ENCODE measurements around the gene INO80B. TPM values are rescaled to one million over a fixed set of nuclear protein-coding genes. Genes with fewer than 3 reads are reported as not detected.

The INO80B gene
- polyA plus RNA-seq, 1 donor from 2014 or later: 35.2 TPM

DNA sequence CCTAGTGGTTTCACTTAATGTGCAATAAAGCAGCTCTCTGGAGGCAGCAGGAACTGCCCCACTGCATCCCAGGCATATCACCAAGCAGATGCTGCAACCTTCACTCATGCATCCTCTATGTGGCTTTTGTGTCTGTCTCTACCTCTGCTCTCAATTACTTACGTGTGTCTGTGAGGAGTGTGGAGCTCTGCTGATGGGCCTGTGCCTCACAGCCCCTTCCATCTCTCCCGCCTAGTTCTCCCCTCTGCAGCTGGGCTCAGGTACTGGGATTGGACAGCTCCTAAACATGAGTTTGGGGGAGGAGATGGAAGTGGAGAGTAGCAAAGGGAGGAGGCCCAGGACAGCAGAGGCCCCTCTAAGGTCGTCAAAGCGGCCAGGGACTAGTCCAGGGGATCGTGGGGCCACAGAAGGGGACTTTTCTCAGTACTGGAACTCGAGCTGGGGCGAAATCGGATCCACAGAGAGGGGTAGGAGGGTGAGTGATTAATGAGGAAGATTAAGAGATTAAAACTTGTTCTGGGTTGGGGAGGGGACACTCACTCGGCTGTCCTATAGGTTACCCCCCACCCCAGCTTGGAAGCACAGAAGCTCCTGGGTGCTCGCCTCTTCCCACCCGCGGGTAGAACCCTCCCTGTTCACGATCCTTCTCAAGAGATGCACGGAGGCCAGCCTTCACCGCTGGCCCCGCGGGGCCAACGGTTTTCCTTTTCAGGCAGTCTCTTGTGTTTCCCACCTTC lies 46.6 kb downstream of the INO80B start:
- Histone ChIP-seq H3K79me2 (replicated peaks; ENCODE audit: insufficient read depth, low read length) (peaks cover under 1% of the 10 kb centered on the region), H3K9me2 (ENCODE audit: insufficient read depth, low read length) (no peaks in the 10 kb centered on the region), H3K9ac (ENCODE audit: low read length) (no peak overlapping the region), H3K36me3 (ENCODE audit: insufficient read depth, low read length) (peaks cover 7% of the 10 kb centered on the region), H3F3A (ENCODE audit: insufficient read depth, low read length, poor library complexity, severe bottlenecking) (no peaks in the 10 kb centered on the region), H3K4me3 (ENCODE audit: low read length) (no peak overlapping the region), H3K4me2 (ENCODE audit: low read length) (no peak overlapping the region), H3K9me3 (ENCODE audit: low read length) (no peaks in the 10 kb centered on the region), H4K20me1 (ENCODE audit: insufficient read depth) (no peaks in the 10 kb centered on the region), H3K27me3 (ENCODE audit: insufficient read depth, low read depth, low read length) (peaks cover 94% of the 10 kb centered on the region), H3K27ac (ENCODE audit: low read length) (no peak overlapping the region), H2AFZ (ENCODE audit: low read depth, low read length) (no peak overlapping the region)
- TF ChIP-seq EZH2 (IDR thresholded peaks at IDR 0.05; ENCODE audit: borderline replicate concordance, insufficient read depth, low read length, poor library complexity, severe bottlenecking): no peak
- TF ChIP-seq SMC3 (conservative IDR thresholded peaks at IDR 0.05; ENCODE audit: poor library complexity): no peak
- TF ChIP-seq REST (IDR thresholded peaks at IDR 0.05; ENCODE audit: borderline replicate concordance): no peak
- TF ChIP-seq TAF1 (IDR thresholded peaks at IDR 0.05; ENCODE audit: low read depth): no peak
- no peak for TF ChIP-seq POLR2AphosphoS5 (IDR thresholded peaks at IDR 0.05)
- TF ChIP-seq EP300 (conservative IDR thresholded peaks at IDR 0.05; ENCODE audit: poor library complexity, severe bottlenecking): no peak
- TF ChIP-seq RAD21 (conservative IDR thresholded peaks at IDR 0.05): no peak
- TF ChIP-seq, protein P1, sequence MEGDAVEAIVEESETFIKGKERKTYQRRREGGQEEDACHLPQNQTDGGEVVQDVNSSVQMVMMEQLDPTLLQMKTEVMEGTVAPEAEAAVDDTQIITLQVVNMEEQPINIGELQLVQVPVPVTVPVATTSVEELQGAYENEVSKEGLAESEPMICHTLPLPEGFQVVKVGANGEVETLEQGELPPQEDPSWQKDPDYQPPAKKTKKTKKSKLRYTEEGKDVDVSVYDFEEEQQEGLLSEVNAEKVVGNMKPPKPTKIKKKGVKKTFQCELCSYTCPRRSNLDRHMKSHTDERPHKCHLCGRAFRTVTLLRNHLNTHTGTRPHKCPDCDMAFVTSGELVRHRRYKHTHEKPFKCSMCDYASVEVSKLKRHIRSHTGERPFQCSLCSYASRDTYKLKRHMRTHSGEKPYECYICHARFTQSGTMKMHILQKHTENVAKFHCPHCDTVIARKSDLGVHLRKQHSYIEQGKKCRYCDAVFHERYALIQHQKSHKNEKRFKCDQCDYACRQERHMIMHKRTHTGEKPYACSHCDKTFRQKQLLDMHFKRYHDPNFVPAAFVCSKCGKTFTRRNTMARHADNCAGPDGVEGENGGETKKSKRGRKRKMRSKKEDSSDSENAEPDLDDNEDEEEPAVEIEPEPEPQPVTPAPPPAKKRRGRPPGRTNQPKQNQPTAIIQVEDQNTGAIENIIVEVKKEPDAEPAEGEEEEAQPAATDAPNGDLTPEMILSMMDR (IDR thresholded peaks at IDR 0.05; ENCODE audit: poor library complexity, severe bottlenecking): no peak

GRCh38 chr2:74502147-74502719 lies 47.3 kb downstream of the INO80B start:
- peaks cover 6% of the 10 kb centered on the region for H3K79me2 ChIP-seq (replicated peaks; ENCODE audit: insufficient read depth, low read length)
- H3K36me3 ChIP-seq (ENCODE audit: insufficient read depth, low read length): peaks cover 7% of the 10 kb centered on the region
- no peak for TF ChIP-seq MXI1 (conservative IDR thresholded peaks at IDR 0.05; ENCODE audit: poor library complexity, severe bottlenecking)
- peak; percentile 61 for TF ChIP-seq EZH2 (IDR thresholded peaks at IDR 0.05; ENCODE audit: borderline replicate concordance, insufficient read depth, low read length, poor library complexity, severe bottlenecking)
- TF ChIP-seq SMC3 (conservative IDR thresholded peaks at IDR 0.05; ENCODE audit: poor library complexity): no peak
- TF ChIP-seq POLR2AphosphoS5 (IDR thresholded peaks at IDR 0.05): no peak
- H2AFZ ChIP-seq (ENCODE audit: low read depth, low read length): no peak overlapping the region
- H3K27ac ChIP-seq (ENCODE audit: low read length): no peak overlapping the region
- H3K27me3 ChIP-seq (ENCODE audit: insufficient read depth, low read depth, low read length): peaks cover 87% of the 10 kb centered on the region
- H3F3A ChIP-seq (ENCODE audit: insufficient read depth, low read length, poor library complexity, severe bottlenecking): no peaks in the 10 kb centered on the region
- H3K4me3 ChIP-seq (ENCODE audit: low read length): no peak overlapping the region
- no peaks in the 10 kb centered on the region for H4K20me1 ChIP-seq (ENCODE audit: insufficient read depth)
- no peaks in the 10 kb centered on the region for H3K9me2 ChIP-seq (ENCODE audit: insufficient read depth, low read length)
- H3K9ac ChIP-seq (ENCODE audit: low read length): no peak overlapping the region
- no peak overlapping the region for H3K4me2 ChIP-seq (ENCODE audit: low read length)
- no peaks in the 10 kb centered on the region for H3K9me3 ChIP-seq (ENCODE audit: low read length)

Data from neural cell (in vitro differentiated cells).